Tibial nerve (tissue), 4 donors: ENCODE results near the gene TRIM58.

Experiments
- EP300 ChIP-seq, 2 donors: sonication (generic); formaldehyde crosslinking; IDR thresholded peaks; one replicate each; pipeline ENCODE4 v1.6.1; 2017; ENCODE audit warnings: antibody characterized with exemption in 2 of 2, mild to moderate bottlenecking in 1 of 2
- POLR2A ChIP-seq, 2 donors: fragments of 450-650 bp; IDR thresholded peaks; one replicate each; pipeline ENCODE4 v1.6.1; 2017; ENCODE audit warnings: antibody characterized with exemption in 2 of 2, mild to moderate bottlenecking in 2 of 2, moderate library complexity in 2 of 2
- TF ChIP-seq, protein P1 (sequence below), 5 experiments: fragments of 200-600 bp in 3 of 5; fragments of 450-650 bp in 2 of 5; sonication (generic) in 3 of 5; IDR thresholded peaks; one replicate each; pipeline ENCODE4 v1.5.1; 2016 to 2019; ENCODE audit warnings: antibody characterized with exemption in 5 of 5, mild to moderate bottlenecking in 3 of 5, moderate library complexity in 2 of 5

DNA sequence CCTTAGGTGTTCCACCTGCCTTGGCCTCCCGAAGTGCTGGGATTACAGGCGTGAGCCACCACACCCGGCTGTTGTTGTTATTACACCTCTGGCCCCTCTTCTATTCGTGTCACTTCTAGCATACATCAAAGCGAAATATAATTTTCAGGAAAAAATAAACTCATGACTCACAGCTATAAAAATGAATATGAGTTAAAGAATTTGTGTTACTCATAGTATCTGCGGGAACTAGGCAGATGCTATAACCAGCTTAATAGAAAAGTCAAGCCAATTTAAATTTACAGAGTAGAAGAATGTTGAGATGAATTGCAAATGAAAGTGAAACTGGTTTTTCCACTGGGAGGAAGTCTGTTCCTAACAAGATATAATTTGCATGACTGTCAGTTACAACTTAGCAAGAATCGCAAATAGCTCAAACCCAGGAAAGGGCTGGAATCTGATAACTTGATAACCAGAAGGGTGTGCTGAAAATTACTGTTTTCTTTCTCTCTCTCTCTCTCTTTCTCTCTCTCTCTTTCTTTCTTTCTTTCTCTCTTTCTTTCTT is 49.6 kb downstream of the TRIM58 start:
- no peak for TF ChIP-seq EP300 (IDR thresholded peaks at IDR 0.05)
- TF ChIP-seq, protein P1, sequence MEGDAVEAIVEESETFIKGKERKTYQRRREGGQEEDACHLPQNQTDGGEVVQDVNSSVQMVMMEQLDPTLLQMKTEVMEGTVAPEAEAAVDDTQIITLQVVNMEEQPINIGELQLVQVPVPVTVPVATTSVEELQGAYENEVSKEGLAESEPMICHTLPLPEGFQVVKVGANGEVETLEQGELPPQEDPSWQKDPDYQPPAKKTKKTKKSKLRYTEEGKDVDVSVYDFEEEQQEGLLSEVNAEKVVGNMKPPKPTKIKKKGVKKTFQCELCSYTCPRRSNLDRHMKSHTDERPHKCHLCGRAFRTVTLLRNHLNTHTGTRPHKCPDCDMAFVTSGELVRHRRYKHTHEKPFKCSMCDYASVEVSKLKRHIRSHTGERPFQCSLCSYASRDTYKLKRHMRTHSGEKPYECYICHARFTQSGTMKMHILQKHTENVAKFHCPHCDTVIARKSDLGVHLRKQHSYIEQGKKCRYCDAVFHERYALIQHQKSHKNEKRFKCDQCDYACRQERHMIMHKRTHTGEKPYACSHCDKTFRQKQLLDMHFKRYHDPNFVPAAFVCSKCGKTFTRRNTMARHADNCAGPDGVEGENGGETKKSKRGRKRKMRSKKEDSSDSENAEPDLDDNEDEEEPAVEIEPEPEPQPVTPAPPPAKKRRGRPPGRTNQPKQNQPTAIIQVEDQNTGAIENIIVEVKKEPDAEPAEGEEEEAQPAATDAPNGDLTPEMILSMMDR (IDR thresholded peaks at IDR 0.05) = no peak
- no peak for TF ChIP-seq POLR2A (IDR thresholded peaks at IDR 0.05)
